SU-DHL-6 (cell line): Measurements from ENCODE around the gene PLXNC1.

Experiments
- H2AFZ ChIP-seq: fragments of 200-600 bp; sonication (generic); 2 replicates; pipeline ENCODE4 v1.6.1; 2014; ENCODE audit warnings: low read depth, mild to moderate bottlenecking, moderate library complexity, mixed read lengths, antibody characterized with exemption, low read length; ENCODE audit not compliant: severe bottlenecking
- H3F3A ChIP-seq: fragments of 200-600 bp; shearing (Covaris generic); 2 replicates; pipeline ENCODE4 v1.6.0; 2016; ENCODE audit warnings: antibody characterized with exemption, mild to moderate bottlenecking; ENCODE audit not compliant: insufficient read depth
- H3K27ac ChIP-seq: fragments of 200-600 bp; sonication (generic); 2 replicates; pipeline ENCODE4 v1.5.1; 2016; ENCODE audit warnings: low read depth, mild to moderate bottlenecking, low read length, moderate library complexity, mixed read lengths
- H3K27me3 ChIP-seq: fragments of 200-600 bp; sonication (generic), shearing (Covaris generic); 2 replicates; pipeline ENCODE4 v1.6.0; 2014; ENCODE audit warnings: mild to moderate bottlenecking, low read length
- H3K36me3 ChIP-seq: fragments of 200-600 bp; sonication (generic); 2 replicates; pipeline ENCODE4 v1.6.1; 2014; ENCODE audit warnings: mild to moderate bottlenecking, low read length, mixed read lengths
- H3K4me2 ChIP-seq: fragments of 300-600, 200-600 bp; shearing (Covaris generic), sonication (generic); 2 replicates; pipeline ENCODE4 v1.6.0; 2014; ENCODE audit warnings: low read length, low read depth, mild to moderate bottlenecking; ENCODE audit not compliant: poor library complexity, severe bottlenecking
- H3K4me3 ChIP-seq: fragments of 200-600 bp; sonication (generic); 2 replicates; pipeline ENCODE4 v1.5.1; 2014; ENCODE audit warnings: antibody characterized with exemption, low read length, mild to moderate bottlenecking, mixed read lengths; ENCODE audit not compliant: insufficient read depth, poor library complexity, severe bottlenecking
- H3K79me2 ChIP-seq: fragments of 200-600 bp; sonication (generic); 2 replicates; pipeline ENCODE4 v1.6.1; 2014; ENCODE audit warnings: mild to moderate bottlenecking, low read length, moderate library complexity; ENCODE audit not compliant: insufficient read depth
- H3K9ac ChIP-seq: fragments of 200-600 bp; sonication (generic); 2 replicates; pipeline ENCODE4 v1.7.0; 2014; ENCODE audit warnings: mild to moderate bottlenecking, low read length
- H3K9me2 ChIP-seq: fragments of 200-600 bp; sonication (generic); replicated peaks from 2 replicates; pipeline ENCODE4 v1.6.1; 2014; ENCODE audit warnings: low read length; ENCODE audit not compliant: insufficient read depth
- H3K9me3 ChIP-seq: fragments of 200-600 bp; sonication (generic); 2 replicates; pipeline ENCODE4 v1.6.1; 2014; ENCODE audit warnings: low read length, mixed read lengths; ENCODE audit not compliant: insufficient read depth
- H4K20me1 ChIP-seq: fragments of 200-600 bp; sonication (generic); 2 replicates; pipeline ENCODE4 v1.6.1; 2014; ENCODE audit warnings: low read depth, mild to moderate bottlenecking, antibody characterized with exemption, low read length, moderate library complexity, mixed read lengths
- EZH2phosphoT487 ChIP-seq: fragments of 200-600 bp; sonication (generic), shearing (Covaris generic); conservative IDR thresholded peaks from 2 replicates; pipeline ENCODE4 v1.6.1; 2018; ENCODE audit warnings: mild to moderate bottlenecking, antibody characterized with exemption, low read length, moderate library complexity, mixed read lengths
- TF ChIP-seq, protein P1 (sequence below): fragments of 200-600 bp; sonication (generic); IDR thresholded peaks from one replicate; pipeline ENCODE4 v1.5.1; 2017; ENCODE audit warnings: antibody characterized with exemption, mild to moderate bottlenecking, low read length, moderate library complexity; ENCODE audit not compliant: insufficient read depth, poor library complexity, severe bottlenecking

The PLXNC1 gene

DNA sequence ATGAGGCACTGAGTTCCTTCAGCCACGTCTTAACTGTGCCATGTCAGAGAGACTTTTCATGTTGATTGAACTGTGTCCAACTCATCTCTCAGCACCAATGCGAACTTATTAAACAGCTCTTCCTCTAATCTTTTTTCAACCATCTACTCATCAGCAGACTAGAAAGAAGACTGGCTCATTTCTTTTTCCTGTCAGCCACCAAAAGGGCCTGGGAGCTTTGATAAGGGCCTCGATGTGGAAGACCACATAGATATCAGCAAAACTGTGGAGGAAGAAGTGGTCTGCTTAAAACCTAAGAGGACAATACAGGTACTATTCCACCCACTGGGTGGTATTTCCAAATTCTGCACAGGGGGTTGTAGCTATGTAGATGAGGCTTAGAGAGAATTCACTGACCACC lies 3.6 kb upstream of the PLXNC1 start:
- no peaks in the 10 kb centered on the region for H3F3A ChIP-seq
- no peak overlapping the region for H3K4me2 ChIP-seq
- H3K27ac ChIP-seq, result no peak overlapping the region
- H3K27me3 ChIP-seq, result no peaks in the 10 kb centered on the region
- no peak overlapping the region for H3K4me3 ChIP-seq
- no peaks in the 10 kb centered on the region for H3K79me2 ChIP-seq
- H4K20me1 ChIP-seq, result no peaks in the 10 kb centered on the region
- H3K9me3 ChIP-seq, result no peaks in the 10 kb centered on the region
- H2AFZ ChIP-seq, result no peak overlapping the region
- no peaks in the 10 kb centered on the region for H3K9me2 ChIP-seq
- no peaks in the 10 kb centered on the region for H3K36me3 ChIP-seq
- TF ChIP-seq, protein P1, sequence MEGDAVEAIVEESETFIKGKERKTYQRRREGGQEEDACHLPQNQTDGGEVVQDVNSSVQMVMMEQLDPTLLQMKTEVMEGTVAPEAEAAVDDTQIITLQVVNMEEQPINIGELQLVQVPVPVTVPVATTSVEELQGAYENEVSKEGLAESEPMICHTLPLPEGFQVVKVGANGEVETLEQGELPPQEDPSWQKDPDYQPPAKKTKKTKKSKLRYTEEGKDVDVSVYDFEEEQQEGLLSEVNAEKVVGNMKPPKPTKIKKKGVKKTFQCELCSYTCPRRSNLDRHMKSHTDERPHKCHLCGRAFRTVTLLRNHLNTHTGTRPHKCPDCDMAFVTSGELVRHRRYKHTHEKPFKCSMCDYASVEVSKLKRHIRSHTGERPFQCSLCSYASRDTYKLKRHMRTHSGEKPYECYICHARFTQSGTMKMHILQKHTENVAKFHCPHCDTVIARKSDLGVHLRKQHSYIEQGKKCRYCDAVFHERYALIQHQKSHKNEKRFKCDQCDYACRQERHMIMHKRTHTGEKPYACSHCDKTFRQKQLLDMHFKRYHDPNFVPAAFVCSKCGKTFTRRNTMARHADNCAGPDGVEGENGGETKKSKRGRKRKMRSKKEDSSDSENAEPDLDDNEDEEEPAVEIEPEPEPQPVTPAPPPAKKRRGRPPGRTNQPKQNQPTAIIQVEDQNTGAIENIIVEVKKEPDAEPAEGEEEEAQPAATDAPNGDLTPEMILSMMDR, result no peak
- TF ChIP-seq EZH2phosphoT487, result no peak
- H3K9ac ChIP-seq, result no peak overlapping the region

DNA sequence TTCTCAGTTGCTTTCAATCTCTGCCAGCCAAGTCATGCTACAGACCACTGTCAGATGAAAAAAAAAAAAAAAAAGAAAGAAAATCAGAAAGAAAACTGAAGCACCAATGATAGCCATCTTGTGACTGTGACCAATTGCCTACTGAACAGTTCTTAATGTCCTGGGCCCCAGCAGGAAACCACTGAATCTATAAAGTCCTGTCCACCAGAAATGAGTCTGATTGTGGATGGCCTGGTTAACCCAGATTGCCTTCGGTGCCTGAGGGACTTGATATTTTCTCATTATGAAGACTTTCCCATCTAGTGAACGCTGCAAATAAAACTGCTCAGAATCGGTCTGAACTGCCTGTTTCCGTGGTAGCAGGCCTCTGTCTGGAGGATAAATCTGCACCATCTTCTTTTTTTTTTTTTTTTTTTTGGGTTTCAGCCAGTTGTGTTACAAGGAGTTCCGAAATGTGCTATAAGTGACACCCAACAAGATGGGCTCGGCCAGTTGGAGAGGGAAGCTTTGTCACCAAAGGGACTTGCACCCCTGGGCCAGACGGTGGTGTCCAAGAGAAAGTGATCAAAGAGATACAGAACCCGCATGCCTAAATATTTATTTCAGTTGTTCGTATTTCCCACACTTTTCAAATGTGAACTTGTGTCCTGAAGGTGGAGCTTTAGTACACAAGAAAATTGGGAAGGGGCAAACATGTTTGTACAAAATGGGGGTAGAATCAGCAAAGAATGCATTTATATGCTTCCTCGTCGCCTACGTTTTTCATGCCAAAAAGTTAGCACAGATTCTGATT lies 3.0 kb upstream of the PLXNC1 start:
- TF ChIP-seq, protein P1, result no peak
- TF ChIP-seq EZH2phosphoT487, result no peak
- no peaks in the 10 kb centered on the region for H3K9me2 ChIP-seq
- no peaks in the 10 kb centered on the region for H3K79me2 ChIP-seq
- no peaks in the 10 kb centered on the region for H3K36me3 ChIP-seq
- no peak overlapping the region for H3K4me3 ChIP-seq
- no peak overlapping the region for H3K9ac ChIP-seq
- no peaks in the 10 kb centered on the region for H4K20me1 ChIP-seq
- H3K9me3 ChIP-seq, result no peaks in the 10 kb centered on the region
- H3F3A ChIP-seq, result no peaks in the 10 kb centered on the region
- H3K27ac ChIP-seq, result no peak overlapping the region
- H3K27me3 ChIP-seq, result no peaks in the 10 kb centered on the region
- H2AFZ ChIP-seq, result no peak overlapping the region
- no peak overlapping the region for H3K4me2 ChIP-seq

DNA sequence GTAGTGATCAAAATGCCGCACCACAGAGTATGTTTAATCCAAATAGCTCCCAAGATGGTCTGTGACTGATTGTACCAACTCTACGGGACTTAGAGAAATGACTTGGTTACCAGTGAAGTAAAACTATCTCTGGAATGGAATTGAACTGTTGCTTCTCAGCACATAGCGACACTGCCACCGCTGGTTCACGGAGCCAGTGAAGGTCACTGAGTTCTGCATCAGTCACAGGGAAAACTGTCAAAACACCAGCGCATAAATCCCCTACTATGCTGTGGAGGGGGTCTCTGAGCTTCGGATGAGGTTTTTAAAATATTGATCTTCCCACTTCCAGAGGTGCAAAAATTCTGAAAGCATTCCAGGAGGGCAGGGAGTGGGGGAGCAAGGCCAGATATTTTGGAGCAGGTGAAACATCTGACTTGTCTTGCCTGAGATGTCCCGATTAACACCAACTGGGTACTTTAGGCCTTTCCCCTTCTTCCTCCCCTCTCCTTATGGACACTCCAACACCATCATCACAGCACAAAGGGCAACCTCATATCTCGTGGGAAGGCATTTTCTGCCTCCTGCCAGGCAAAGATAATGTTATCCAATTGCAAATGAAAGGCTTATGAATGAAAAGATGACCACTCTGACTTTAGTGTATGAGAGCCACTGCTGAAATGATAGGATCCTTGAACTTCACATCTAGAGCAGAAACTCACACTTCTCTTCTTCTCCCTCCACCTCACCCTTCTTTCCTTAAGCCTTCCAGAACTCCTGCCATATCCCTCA lies 2.0 kb upstream of the PLXNC1 start:
- Histone ChIP-seq H3K9me3 (no peaks in the 10 kb centered on the region), H3K79me2 (no peaks in the 10 kb centered on the region), H3K27me3 (no peaks in the 10 kb centered on the region)

More for the DNA sequence above, 2.0 kb upstream of the PLXNC1 start:
- Histone ChIP-seq H3K9ac (no peak overlapping the region), H3K27ac (no peak overlapping the region), H3K4me2 (no peak overlapping the region), H3K9me2 (no peaks in the 10 kb centered on the region), H3K4me3 (no peak overlapping the region), H4K20me1 (no peaks in the 10 kb centered on the region), H2AFZ (no peak overlapping the region), H3F3A (peaks cover 7% of the 10 kb centered on the region; the same call in 1 of the 2 replicates), H3K36me3 (no peaks in the 10 kb centered on the region)
- TF ChIP-seq EZH2phosphoT487, result no peak
- TF ChIP-seq, protein P1, result no peak
